Measurements from ENCODE around the gene MORC2. TPM values are rescaled to one million over a fixed set of nuclear protein-coding genes. Genes with fewer than 3 reads are reported as not detected.

Gene MORC2
- total and polyA plus RNA-seq, 9 of the 15 experiments (the other 6 are each of a cell fraction or from before 2014, with no cell fraction given): 3.3 to 34.7 (median 16.7) TPM

- no peak for TF ChIP-seq TFE3 (CRISPR knock-in tag; IDR thresholded peaks at IDR 0.05)
- TF ChIP-seq BMI1 (IDR thresholded peaks at IDR 0.05; ENCODE audit: low read length): no peak
- no peak for TF ChIP-seq KAT7 (CRISPR knock-in tag; IDR thresholded peaks at IDR 0.05; ENCODE audit: borderline replicate concordance)
- no peak for TF ChIP-seq ZBTB33 (CRISPR knock-in tag; IDR thresholded peaks at IDR 0.05)
These were observed 81.1 kb downstream of the MORC2 start (continued) for GRCh38 chr22:30887453-30887852.

GRCh38 chr22:30885591-30885990 lies 83.0 kb downstream of the MORC2 start:
- no peak overlapping the region for H3K27ac ChIP-seq (ENCODE audit: extremely low read depth, low read depth, low read length)
- H3K4me3 ChIP-seq: no peak overlapping the region
- H3K9me3 ChIP-seq (replicated peaks; ENCODE audit: control insufficient read depth, insufficient read depth, low read depth, low read length): no peaks in the 10 kb centered on the region
- no peak for DNase-seq (ENCODE audit: extremely low read depth in 1 of 4, low spot score in 3 of 4)
- intact Hi-C loops (cut with micrococcal nuclease) (no loop called here), in situ Hi-C loops (cut with MboI) (no loop called here)
- peaks cover 40% of the 10 kb centered on the region; the same call in 2 of the 3 replicates for H3K36me3 ChIP-seq (ENCODE audit: control insufficient read depth, insufficient read depth, low read length)
- no peak overlapping the region for H2AFZ ChIP-seq (ENCODE audit: low read depth, low read length)
- no peak overlapping the region for H3K4me2 ChIP-seq (ENCODE audit: insufficient read depth, low read length)
- H3K79me2 ChIP-seq (ENCODE audit: control insufficient read depth, insufficient read depth, low read length): peaks cover 38% of the 10 kb centered on the region
- no peak for ATAC-seq
- BruUV-seq (replicated peaks): no TSS peak
- FAIRE-seq: no peak
- POLR2A ChIA-PET: interaction anchor here (0.6 kb wide), 2 partner anchors 11 to 217 kb away, joined by 3 to 4 read pairs; no protein-coding TSS in a partner anchor
- CTCF ChIA-PET (ENCODE audit: low intra/inter-chr PET ratio): no interaction called here
- TF ChIP-seq HCFC1 (IDR thresholded peaks at IDR 0.05; ENCODE audit: low read depth, low read length): no peak
- TF ChIP-seq KHSRP (IDR thresholded peaks at IDR 0.05): no peak
- TF ChIP-seq TEAD2 (tag; IDR thresholded peaks at IDR 0.05): no peak
- no peak for TF ChIP-seq ZNF766 (CRISPR knock-in tag; conservative IDR thresholded peaks at IDR 0.05)
- no peak for TF ChIP-seq ZNF785 (CRISPR knock-in tag; IDR thresholded peaks at IDR 0.05)
- no peak for TF ChIP-seq LARP7 (IDR thresholded peaks at IDR 0.05)
- no peak for TF ChIP-seq MYC (IDR thresholded peaks at IDR 0.05; ENCODE audit: low read depth, low read length)
- TF ChIP-seq MYC (CRISPR knock-in tag; IDR thresholded peaks at IDR 0.05; ENCODE audit: borderline replicate concordance, low read depth): no peak
- no peak for TF ChIP-seq RAD51 (IDR thresholded peaks at IDR 0.05; ENCODE audit: borderline replicate concordance, low read depth)
- TF ChIP-seq SUPT5H (IDR thresholded peaks at IDR 0.05): no peak
- TF ChIP-seq HIVEP1 (CRISPR knock-in tag; IDR thresholded peaks at IDR 0.05): no peak
- no peaks in the 10 kb centered on the region for H3K27me3 ChIP-seq (ENCODE audit: control insufficient read depth in 2 of 2, insufficient read depth in 2 of 2, low read length in 2 of 2)
- H4K20me1 ChIP-seq (replicated peaks; ENCODE audit: control insufficient read depth, insufficient read depth, low read length): 0 out of 2 replicates have a peak, but pooled peaks cover 6% of the 10 kb centered on the region
- H3K4me1 ChIP-seq (replicated peaks in 1 of 2; ENCODE audit: control insufficient read depth in 2 of 2, insufficient read depth in 2 of 2, low read length in 2 of 2): peaks cover 18 to 45% of the 10 kb centered on the region in 2 experiments
- H3K9me1 ChIP-seq (ENCODE audit: control insufficient read depth, insufficient read depth, low read length): no peaks in the 10 kb centered on the region
- H3K9ac ChIP-seq (ENCODE audit: insufficient read depth in 1 of 2, low read depth in 2 of 2, low read length in 2 of 2): no peak overlapping the region
- 89% methylated on average over 6 of the region's 9 CpGs for WGBS (ENCODE audit: insufficient coverage, low coverage, missing lambda C conversion rate)

All from K562 (cell line).